ENCODE results near the gene ACAP1.

DNA sequence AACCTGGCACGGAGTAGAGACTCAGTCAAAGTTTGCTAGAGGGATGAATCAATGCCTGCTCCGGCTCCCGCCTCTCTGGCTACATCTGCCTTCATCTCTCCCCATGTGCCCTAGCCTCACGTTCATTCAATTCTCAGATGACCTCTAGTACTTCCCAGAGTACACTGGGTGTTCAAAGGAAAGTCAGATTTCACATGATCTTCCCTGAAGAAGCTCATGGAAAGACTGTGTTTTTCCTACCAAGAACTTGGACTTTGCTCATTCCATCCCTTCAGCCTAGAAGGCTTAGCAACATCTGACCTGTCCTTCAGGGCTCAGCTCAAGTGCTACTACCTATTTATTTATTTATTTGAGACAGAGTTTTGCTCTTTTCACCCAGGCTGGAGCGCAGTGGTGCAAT, 33.5 kb downstream of the ACAP1 start:
- TF ChIP-seq, protein P1, sequence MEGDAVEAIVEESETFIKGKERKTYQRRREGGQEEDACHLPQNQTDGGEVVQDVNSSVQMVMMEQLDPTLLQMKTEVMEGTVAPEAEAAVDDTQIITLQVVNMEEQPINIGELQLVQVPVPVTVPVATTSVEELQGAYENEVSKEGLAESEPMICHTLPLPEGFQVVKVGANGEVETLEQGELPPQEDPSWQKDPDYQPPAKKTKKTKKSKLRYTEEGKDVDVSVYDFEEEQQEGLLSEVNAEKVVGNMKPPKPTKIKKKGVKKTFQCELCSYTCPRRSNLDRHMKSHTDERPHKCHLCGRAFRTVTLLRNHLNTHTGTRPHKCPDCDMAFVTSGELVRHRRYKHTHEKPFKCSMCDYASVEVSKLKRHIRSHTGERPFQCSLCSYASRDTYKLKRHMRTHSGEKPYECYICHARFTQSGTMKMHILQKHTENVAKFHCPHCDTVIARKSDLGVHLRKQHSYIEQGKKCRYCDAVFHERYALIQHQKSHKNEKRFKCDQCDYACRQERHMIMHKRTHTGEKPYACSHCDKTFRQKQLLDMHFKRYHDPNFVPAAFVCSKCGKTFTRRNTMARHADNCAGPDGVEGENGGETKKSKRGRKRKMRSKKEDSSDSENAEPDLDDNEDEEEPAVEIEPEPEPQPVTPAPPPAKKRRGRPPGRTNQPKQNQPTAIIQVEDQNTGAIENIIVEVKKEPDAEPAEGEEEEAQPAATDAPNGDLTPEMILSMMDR (conservative IDR thresholded peaks at IDR 0.05): no peak
- TF ChIP-seq EZH2 (IDR thresholded peaks at IDR 0.05; ENCODE audit: low read depth): no peak

Data from PC-9 (cell line).